Activated CD8-positive, alpha-beta memory T cell treated with anti-CD3 and anti-CD28 coated beads, Interleukin-2, amount 50 U/mL, for 4 hours (primary cell): ENCODE measurements around the gene NEK7.
"Not testable (repeated sequence)": the region's sequence is repeated elsewhere in the genome, so short reads cannot be mapped to it uniquely, and the experiment has no call there.

Experiments used
- DNase-seq: peaks from one replicate; pipeline ENCODE4 v3.0.0-alpha.2; 2020

The NEK7 gene

DNA sequence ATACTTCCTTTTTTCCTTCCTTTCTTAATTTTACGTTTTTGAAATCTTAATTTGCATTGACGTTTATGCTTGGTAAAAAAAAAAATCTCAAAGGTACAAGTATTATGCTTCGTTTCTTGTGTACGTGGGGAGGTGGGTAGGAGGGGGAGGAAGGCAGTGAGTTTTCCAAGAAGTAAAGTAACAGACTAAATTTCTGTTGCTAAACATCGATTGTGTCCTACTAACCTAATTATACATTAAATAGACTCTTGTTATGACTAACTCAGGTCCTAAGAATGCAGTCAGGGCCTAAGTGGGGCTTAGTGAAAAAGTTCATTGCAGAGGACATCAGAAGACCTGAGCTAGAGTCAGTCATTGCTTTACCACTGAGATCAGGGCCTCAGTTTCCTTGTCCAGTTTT is 17.5 kb downstream of the NEK7 start:
- DNase-seq = no peak

GRCh38 chr1:198175423-198176170 is 18.8 kb downstream of the NEK7 start:
- no peak for DNase-seq

- no peak for DNase-seq
Measured at GRCh38 chr1:198176179-198176578, 19.4 kb downstream of the NEK7 start.

DNA sequence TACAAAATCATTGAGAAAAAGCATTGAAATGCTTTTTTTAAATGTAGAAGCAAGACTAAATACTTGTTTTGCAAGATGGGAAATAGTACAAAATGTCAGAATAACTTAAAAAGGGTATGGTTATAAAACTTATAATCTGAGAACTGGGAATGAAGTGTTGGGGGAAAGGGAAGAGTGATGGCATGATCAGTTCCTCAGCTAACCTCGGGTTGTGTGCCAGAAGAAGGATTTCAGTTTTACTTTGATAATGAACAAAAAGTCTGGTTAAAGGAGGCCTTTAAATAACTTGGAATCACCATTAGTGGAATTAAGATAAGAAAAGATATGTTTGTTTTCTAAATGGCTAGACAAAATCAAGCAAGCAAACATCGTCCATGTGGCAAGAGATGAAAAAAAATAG is 20.7 kb downstream of the NEK7 start:
- DNase-seq = no peak

DNA sequence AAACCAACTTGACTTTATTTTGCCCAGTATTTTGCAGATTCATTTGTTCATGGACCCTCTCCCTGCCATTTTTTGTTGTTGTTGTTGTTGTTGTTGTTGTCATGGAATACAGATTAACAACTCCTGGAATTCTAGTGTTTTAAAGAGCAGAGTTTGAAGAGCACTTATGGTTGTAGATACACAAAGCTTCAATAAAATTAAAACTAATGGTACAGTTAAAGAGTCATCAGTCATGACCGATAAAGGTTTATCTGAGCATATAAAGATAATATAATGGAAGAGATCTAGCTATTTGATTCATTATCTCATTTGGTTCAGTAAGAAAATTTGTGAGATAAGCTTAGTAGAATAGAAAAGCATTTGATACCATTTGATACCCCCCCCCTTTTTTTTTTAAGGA is 21.8 kb downstream of the NEK7 start:
- DNase-seq = no peak

DNA sequence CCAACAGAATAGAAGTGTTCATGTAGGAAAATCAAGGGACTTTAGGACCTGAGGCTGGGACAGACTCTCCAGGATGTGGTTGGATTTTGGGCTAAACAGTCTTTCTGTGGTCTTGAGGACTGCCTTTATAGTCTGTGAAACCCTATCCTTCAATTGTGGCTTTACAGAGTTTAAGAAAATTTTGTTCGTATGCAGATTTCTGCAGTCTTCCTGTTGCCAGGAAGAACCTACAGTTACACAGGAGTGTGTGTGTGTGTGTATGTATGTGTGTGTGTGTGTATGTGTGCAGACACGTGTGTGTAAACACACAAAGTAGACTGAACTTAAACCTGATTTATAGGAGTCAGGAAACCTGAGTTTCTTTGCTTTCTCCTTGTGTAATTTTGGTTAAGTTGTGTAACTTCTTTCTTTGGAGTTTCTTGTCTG is 22.8 kb downstream of the NEK7 start:
- no peak for DNase-seq

GRCh38 chr1:198183605-198184004 is 26.8 kb downstream of the NEK7 start:
- no peak for DNase-seq

GRCh38 chr1:198184516-198184915 is 27.7 kb downstream of the NEK7 start:
- no peak for DNase-seq

DNA sequence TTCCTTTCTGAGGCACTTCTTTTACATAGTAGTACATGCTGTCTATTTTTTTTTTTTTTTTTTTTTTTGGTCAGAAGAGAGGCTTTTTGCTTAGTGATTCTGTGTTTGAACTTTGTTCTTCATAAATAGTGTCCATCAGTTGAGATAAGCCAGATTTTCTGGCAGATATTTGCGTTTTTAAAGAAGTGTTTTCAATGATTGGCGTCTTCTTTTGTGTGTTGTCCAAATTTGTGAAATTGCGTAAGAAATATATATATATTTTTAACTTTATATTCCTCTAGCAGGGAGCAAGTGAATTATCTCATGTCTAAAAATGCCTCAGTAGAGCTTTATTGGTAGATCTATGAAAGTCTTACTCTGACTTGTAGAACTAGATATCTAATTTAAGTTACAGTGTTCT is 28.3 kb downstream of the NEK7 start:
- DNase-seq = no peak

GRCh38 chr1:198185759-198186158 is 29.0 kb downstream of the NEK7 start:
- DNase-seq = no peak

DNA sequence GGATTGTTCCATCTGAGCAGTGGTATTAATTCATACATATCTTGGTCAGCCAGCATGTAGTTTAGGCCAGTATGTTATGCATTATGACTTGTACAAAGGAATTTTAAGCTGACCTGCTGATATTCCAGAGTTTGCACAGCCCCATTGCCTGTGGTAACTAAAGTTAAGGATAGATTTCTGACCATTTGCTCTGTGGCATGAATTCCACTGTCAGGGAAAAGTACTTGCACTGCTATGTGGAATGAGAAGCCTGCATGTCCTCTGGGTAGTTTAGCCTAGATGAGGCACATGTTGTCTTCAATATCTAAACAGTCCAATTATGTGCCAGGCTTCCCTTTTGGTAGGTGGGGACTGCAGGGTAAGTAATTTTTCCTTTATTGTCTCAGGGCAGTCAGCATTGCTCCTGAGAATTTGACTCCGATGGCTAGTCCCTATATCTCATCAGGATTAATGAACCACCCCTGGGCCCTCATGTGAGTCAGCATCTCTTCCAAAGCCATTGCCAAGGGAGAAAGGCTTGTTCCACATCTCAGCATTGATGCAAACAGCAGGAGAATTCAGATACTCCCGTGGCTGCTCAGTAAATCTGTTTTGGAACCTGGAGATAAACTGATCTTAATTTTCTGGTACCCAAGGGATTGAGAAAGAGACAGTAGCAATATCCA is 30.2 kb downstream of the NEK7 start:
- DNase-seq = no peak

GRCh38 chr1:198187973-198188588 is 31.3 kb downstream of the NEK7 start:
- DNase-seq = no peak

DNA sequence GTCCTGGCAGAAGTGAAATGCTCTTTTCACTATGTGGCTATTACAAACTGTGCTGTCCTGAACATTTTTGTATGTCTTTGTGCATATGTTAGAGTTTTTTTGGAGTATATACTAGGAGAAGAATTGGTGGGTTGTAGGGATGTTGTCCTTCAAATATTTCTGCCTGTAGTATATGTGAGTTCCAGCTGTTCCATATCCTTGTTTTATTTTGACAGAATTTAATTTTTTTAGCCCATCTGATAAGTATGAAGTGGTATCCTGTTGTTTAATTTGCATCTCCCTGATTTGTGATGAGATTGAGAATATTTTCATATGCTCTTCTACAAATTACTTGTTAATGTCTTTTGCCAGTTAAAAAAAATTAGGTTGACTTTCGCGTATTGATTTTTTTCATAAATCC is 34.3 kb downstream of the NEK7 start:
- DNase-seq = no peak

DNA sequence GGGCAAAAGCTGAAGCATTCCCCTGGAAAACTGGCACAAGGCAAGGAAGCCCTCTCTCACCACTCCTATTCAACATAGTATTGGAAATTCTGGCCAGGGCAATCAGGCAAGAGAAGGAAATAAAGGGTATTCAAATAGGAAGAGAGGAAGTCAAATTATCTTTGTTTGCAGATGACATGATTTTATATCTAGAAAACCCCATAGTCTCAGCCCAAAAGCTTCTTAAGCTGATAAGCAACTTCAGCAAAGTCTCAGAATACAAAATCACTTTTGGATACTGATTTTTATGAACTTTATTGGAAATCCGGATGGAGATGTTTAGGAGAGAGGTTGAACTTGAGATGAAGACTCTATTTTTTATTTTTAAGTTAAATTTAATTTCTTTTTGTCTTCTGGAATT is 37.1 kb downstream of the NEK7 start:
- DNase-seq = not testable (repeated sequence)

DNA sequence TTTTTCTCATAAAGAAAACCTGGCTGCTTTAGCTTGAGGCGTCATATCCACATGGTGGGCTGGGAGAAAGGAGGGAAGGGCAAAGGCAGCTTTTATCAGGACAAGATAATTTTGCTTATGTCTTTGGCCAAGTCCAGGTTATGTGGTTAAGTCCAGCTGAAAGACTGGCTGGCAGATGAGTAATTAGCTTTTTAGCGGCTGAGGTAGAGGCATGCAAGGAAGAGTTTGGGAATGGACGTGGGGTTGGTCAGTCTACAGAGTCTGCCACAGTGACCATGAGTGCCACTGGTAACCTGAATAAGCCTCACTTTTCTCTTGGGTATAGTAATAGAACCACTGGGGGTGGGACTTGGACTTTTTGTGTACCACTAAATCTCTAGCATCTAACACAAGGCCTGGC is 39.8 kb downstream of the NEK7 start:
- no peak for DNase-seq

GRCh38 chr1:198197285-198197684 is 40.5 kb downstream of the NEK7 start:
- DNase-seq = no peak

GRCh38 chr1:198199105-198199504 is 42.3 kb downstream of the NEK7 start:
- DNase-seq = no peak

DNA sequence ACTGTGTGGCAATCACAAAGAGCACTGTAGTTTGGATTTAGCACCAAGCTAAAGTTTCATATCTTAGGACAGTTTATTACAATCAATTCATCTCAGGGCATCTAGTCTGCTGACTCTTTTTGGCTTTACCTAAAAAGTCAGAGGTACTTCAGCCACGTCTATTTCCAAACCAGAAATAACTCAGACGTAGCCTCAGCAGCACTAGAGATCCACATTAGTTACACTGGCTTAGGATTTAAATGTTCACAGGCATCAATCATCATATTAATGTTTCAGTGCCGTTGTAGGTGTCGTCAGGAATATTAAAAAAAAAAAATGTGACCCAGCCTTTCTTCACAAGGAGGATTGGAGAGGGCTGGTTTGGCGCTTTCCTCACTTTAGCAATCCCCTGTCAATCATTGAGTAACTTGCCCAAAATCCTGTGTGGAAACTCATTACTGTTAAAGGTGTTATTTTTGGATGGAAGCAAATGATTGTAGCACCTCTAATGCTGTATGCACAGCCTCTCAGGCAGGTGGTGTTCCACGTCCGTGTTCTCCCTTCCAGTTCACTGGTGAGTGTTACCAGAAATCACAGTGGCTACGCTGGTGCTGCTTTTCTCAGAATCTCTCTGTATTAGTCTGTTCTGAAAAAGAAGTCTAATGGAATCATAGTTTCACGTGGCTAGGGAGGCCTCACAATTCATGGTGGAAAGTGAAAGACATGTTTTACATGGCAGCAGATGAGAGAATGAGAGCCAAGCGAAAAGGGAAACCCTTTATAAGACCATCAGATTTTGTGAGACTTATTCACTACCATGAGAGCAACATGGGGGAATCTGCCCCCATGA is 45.4 kb downstream of the NEK7 start:
- DNase-seq = no peak

DNA sequence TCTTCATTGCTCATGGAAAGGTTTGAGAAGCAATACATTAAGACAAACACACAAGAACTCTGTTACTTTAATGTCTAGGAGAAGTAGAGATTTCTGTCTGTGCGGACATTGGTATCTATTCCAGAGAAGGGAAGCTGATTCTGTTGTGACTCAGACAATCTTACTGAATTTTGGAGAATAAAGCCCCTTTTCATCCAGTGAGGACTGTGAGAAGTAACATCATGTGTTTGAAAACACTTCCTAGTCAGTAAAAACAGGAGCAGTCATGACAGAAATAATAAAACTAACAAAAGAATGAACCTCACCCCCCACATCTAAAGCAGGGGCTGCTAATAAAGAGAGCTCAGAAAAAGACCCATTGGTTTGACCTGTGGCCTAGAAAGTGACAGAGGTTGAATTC is 46.6 kb downstream of the NEK7 start:
- no peak for DNase-seq

DNA sequence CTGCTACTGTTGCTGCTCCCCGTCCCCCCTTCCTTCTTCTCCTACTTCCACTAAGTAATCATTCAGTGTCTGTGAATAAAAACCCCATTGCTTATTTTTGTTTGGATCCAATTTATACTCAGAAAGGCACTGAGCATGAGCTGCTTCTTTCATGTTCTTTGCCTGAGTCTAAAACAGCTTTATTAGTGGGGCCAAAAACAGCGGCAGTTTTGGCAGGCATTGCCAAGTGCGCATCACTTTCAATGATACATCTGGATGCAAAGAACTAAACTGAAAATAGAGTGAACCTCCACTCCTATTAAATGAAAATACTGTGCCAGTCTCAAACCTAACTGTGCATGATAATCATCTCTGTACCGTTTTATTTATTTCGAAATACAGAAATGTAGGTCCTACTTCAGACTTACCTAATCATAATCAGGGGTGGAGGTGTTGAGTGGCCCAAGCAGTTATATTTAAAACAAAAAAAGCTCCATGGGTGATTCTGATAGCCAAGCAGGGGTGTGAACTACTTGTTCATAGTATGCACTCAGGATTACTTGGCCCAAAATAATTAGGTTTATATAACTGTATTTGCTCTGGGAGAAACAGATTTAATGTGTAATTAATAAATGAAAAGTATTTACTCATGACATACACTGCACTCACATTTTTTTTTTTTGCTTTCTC is 48.4 kb downstream of the NEK7 start:
- no peak for DNase-seq

DNA sequence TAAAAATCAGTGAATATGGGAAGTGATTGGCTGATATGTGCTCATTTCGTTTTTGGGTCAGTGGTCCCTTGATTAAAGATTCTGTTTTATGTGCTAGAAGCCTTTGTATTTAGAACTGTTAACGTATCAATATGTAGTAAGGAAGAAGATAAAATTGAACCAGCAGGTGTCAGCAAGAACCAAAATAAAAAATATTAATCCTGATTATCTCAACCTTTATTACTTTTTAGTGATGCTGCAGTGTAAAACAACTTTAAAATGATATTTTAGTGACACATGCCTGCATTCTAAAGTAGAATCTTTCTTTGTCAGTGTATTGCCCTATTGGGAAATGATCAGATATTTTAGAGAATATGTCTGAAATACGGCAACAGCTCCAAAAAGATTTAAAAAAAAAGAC is 49.5 kb downstream of the NEK7 start:
- no peak for DNase-seq

GRCh38 chr1:198211696-198212095 is 54.9 kb downstream of the NEK7 start:
- DNase-seq = no peak

GRCh38 chr1:198212126-198212525 is 55.3 kb downstream of the NEK7 start:
- no peak for DNase-seq
